Skeletal muscle cell (primary cell): ENCODE results near the gene ASB1.

ENCODE experiments used
- DNase-seq: peaks from one replicate; pipeline ENCODE4 v3.0.0-alpha.2; 2010; ENCODE audit warnings: low read depth
- H3K4me3 ChIP-seq: 2 replicates; pipeline ENCODE4 v1.5.1; 2011; ENCODE audit warnings: low read depth, mild to moderate bottlenecking, control low read depth, low read length, moderate library complexity

Gene ASB1

DNA sequence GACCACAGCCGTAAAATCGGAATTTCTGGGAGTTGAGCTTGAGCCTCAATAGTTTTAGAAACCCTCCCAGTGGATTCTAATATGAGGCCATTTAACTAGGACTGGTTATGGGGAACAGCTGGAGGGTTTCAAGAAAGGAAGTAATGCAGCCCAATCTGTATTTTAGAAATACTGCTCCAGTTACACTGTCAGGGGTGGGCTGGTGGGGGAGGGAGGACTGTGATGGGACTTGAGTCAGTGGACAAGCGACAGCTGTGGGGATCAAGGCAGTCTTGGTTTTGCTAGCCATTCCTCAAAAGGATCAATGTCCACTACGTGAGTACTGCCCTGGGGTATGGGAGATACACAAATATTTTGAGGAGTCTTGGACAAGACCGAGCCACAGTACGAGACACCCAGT, 34.8 kb downstream of the ASB1 start:
- no peak overlapping the region for H3K4me3 ChIP-seq
- no peak for DNase-seq

GRCh38 chr2:238461916-238462315, 35.2 kb downstream of the ASB1 start:
- DNase-seq, result no peak
- H3K4me3 ChIP-seq, result no peak overlapping the region

DNA sequence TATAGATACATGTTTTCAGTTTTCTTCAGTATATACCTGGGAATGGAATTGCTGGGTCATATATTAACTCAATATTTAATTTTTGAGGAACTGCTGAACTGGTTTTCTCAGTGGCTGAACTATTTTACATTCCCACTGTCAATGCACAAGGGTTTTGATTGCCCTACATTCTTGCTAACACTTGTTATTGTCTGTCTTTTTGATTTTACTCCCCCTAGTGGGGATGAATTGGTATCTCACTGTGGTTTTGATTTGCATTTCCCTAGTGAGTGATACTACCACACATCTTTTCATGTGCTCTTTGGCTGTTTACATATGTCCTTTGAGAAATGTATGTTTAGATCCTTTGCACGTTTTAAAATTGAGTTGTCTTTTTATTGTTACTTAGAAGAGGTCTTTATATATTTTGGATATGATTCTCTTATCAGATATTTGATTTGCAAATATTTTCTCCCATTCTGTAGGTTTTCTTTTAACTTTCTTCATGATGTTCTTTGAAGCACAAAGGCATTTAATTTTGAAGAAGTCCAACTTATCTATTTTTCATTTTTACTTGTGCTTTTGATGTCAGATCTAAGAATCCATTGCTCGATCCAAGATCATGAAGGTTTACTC, 36.2 kb downstream of the ASB1 start:
- no peak overlapping the region for H3K4me3 ChIP-seq
- no peak for DNase-seq

DNA sequence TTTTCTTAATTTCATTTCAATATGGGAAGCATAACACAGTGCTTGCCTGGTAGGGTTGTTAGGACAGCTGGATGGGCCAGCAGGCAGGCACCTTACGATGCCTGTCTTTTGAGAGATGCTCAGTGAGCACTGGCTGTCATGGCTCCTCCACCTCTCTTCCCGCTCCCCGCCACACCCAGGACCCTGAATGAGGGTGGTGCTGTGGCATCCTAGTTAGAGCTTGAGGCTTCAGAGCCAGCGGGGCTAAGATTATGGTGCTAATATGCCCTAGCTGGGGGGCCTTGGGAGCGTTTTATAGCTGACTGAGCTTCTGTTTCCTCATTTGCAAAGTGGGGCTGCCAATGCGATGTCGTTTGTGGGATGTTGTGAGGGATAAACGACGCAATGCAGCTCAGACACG, 37.7 kb downstream of the ASB1 start:
- no peak for DNase-seq
- H3K4me3 ChIP-seq, result no peak overlapping the region

GRCh38 chr2:238465487-238466242, 38.9 kb downstream of the ASB1 start:
- no peak for DNase-seq
- no peak overlapping the region for H3K4me3 ChIP-seq

DNA sequence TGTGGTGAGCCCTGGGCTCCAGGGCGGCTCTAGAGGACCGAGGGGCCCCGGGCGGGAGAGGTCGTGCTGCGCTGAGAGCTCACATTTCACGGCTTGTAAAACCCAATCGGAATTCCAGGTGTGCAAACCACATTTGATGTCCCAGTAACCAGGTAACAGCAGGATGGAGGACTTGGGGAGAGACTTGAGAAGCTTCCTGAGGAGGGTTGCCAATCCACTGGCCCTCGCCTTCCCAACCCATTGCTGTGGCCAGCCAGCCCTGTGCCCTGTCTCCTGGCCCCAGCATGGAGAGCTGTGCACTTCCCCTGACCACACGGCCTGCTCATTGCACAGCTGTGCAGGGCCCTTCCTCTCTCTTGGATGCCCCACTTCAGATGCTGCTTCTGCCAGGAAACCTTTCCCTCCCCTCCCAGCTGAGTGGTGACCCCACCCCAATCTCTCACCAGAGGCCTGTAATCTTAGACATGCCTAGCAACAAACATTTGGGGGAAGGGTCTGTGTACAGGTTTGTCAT, 39.6 kb downstream of the ASB1 start:
- no peak overlapping the region for H3K4me3 ChIP-seq
- DNase-seq, result no peak

DNA sequence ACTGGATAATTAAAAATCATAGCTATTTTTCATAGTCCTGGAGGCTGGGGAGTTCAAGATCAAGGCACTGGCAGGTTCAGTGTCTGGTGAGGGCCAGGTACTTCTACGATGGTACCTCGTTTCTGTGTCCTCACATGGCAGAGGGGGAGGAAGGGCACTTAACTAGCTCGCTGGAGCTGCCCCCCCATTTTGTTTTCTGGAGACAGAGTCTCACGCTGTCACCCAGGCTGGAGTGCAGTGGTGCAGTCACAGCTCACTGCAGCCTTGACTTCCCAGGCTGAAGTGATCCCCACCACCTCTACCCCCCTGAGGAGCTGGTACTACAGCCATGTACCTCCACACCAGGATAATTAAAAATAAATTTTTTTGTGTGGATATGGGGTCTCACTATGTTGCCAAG, 40.3 kb downstream of the ASB1 start:
- H3K4me3 ChIP-seq, result no peak overlapping the region
- no peak for DNase-seq

- H3K4me3 ChIP-seq, result no peak overlapping the region
- no peak for DNase-seq
These were observed 41.1 kb downstream of the ASB1 start for GRCh38 chr2:238467792-238468191.

GRCh38 chr2:238469155-238469554, 42.4 kb downstream of the ASB1 start:
- DNase-seq, result no peak
- no peak overlapping the region for H3K4me3 ChIP-seq

DNA sequence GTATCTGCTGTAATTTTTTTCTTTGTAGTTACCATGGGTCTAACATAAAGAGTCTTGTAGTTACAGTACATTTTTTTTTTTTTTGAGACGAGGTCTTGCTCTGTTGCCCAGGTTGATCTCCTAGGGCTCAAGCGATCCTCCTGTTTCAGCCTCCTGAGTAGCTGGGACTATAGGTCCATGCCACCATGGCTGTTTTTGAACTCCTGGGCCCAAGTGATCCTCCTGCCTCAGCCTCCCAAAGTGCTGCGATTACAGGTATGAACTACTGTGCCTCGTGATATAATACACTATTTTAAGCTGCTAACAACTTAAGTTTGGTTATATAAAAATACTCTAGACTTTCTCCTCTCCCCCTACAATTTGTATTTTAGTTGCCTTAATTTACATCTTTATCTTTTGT, 46.3 kb downstream of the ASB1 start:
- H3K4me3 ChIP-seq, result no peak overlapping the region
- DNase-seq, result no peak

DNA sequence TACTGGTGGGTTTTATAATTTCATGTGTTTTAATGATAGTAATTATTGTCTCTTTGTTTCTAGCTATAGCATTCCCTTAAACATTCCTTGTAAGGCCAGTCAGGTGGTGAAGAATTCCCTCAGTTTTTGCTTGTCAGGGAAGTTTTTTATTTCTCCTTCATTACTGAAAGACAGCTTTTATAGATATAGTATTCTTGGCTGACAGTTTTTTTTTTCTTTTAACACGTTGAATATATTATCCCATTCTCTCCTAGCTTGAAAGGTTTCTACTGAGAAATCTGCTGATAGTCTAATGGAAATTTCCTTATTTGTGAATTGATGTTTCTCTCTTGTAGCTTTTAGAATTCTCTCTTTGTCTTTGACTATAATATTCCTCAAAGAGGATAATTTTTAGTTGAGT, 46.8 kb downstream of the ASB1 start:
- no peak for DNase-seq
- H3K4me3 ChIP-seq, result no peak overlapping the region

DNA sequence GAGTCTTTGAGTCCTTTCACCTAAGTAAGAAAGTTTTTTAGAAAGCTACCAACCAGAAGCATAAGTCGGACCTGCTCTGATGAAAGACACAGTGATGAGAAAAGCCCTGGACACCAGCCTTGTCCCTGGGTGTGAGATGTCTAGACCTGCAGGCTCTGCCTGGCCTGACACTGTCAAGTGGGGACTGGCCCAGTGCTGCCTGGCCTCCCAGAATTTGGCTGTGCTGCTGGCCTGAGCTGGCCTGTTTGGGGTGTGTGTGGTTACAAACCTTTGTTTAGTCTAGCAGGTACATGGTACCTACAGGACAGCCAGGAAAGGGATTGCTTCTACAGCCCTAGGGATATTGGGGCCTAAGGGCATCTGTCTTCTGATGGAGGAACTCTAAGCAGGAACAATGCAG, 48.3 kb downstream of the ASB1 start:
- H3K4me3 ChIP-seq, result no peak overlapping the region
- no peak for DNase-seq

- no peak for DNase-seq
- no peak overlapping the region for H3K4me3 ChIP-seq
These were observed 48.8 kb downstream of the ASB1 start for GRCh38 chr2:238475566-238475965.

- DNase-seq, result no peak
- H3K4me3 ChIP-seq, result no peak overlapping the region
These were observed 49.5 kb downstream of the ASB1 start for GRCh38 chr2:238476258-238476657.

- no peak for DNase-seq
- no peak overlapping the region for H3K4me3 ChIP-seq
These were observed 51.5 kb downstream of the ASB1 start for GRCh38 chr2:238478216-238478615.

- DNase-seq, result no peak
These were observed 53.1 kb downstream of the ASB1 start for GRCh38 chr2:238479847-238480246.

DNA sequence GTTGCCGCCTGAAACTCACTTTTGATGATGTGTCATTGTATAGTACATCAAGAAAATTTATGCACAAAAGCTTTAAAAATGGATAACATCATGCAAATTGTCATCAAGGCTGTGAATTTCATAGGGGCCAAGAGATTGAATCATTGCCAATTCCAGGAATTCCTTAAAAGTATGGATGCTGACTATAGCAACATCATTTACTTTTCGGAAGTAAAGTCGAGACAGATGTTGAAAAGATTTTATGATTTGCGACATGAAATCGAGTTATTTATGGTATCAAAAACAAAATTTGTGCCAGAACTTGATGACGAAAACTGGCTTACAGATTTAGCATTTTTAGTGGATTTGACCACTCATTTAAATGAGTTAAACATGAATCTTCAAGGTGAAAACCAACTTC, 56.3 kb downstream of the ASB1 start:
- H3K4me3 ChIP-seq, result no peak overlapping the region
- no peak for DNase-seq

More at GRCh38 chr2:238479847-238480246, 53.1 kb downstream of the ASB1 start:
- no peak overlapping the region for H3K4me3 ChIP-seq

DNA sequence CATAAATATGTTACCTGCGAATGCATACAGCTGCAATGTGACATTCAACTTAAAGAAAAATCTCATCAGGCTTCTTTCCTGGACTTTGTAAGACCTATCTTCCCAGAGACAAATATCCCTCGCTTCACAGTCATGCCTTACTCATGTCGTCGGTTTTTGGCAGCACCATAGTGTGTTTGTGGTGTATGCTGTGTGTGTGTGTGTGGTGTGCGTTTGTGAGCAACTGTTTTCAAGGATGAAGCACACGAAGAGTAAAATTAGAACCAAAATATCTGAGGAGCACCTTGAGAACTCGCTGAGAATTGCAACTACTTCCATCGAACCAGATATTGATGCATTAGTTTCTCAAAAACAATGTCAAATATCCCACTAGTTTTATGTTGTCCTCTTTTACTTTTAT, 56.9 kb downstream of the ASB1 start:
- DNase-seq, result no peak
- H3K4me3 ChIP-seq, result no peak overlapping the region

DNA sequence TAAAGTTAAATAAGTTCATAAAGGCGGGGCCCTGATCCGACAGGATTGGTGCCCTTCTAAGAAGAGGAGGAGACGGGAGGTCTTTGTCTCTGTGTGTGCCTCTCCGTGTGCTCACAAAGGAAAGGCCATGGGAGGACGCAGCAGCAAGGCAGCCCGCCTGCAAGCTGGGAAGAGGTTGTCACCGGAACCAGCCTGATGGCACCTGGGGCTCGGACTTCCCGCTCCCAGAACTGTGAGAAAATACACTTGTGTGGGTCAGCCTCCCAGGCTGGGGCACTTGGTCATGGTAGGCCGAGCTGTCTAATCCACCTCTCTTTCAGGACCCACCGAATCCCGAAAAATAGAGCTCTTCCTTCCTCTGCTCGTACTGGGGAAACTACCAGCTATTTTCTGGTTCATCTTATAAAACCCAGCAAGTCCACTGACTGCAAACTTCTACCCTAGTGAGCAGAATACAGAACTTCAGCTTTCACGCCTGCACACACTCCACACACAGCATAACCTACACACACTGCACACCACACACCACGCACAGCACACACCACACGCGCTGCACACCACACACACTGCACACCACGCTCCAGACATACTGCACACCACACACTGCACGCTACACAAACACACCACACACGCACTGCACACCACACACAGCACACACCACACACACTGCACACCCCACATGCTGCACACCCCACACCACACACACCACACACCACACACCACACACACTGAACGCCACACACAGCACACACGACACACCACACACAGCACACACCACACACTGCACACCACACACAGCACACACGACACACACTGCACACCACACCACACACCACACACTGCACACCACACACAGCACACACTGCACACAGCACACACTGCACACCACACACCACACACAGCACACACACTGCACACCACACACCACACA, 58.1 kb downstream of the ASB1 start:
- DNase-seq, result no peak

More for the DNA sequence above, 58.1 kb downstream of the ASB1 start:
- H3K4me3 ChIP-seq, result no peak overlapping the region
